Stimulated activated CD8-positive, alpha-beta memory T cell treated with anti-CD3 and anti-CD28 coated beads, Interleukin-12 subunit alpha, Interleukin-12 subunit beta, amount 100 ng/mL, for 4 hours (primary cell): ENCODE data around the gene EPB41L3.

Experiments
- DNase-seq: peaks from one replicate; pipeline ENCODE4 v3.0.0-alpha.2; 2020; ENCODE audit warnings: low read depth

EPB41L3 gene

GRCh38 chr18:5413447-5413846 is 130.3 kb downstream of the EPB41L3 start:
- no peak for DNase-seq

- DNase-seq: no peak
Measured at GRCh38 chr18:5410582-5410981, 133.2 kb downstream of the EPB41L3 start.

DNA sequence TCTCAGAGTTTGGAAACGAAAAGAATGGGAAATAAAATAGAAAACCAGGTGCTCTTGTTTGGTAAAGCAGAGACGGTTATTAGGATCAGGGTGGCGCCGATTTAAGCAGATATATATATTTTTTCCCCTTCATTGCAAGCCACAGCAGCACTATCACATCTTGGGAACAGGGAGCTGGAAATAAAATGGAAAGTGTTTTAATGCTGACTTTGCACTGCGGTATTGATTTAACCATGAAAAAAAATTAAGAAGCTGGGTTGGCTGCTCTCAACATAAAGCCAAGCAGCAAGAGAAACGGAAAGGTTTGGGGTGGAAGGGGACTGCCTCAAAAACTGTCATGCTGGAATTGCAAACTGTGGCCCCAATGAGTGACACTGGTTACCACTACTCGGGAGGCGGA is 145.5 kb downstream of the EPB41L3 start:
- no peak for DNase-seq

- DNase-seq: no peak
Measured at GRCh38 chr18:5397102-5397501, 146.7 kb downstream of the EPB41L3 start.

- no peak for DNase-seq
Measured at GRCh38 chr18:5395860-5396448, 147.8 kb downstream of the EPB41L3 start.

GRCh38 chr18:5393779-5394178 is 150.0 kb downstream of the EPB41L3 start:
- DNase-seq: no peak

DNA sequence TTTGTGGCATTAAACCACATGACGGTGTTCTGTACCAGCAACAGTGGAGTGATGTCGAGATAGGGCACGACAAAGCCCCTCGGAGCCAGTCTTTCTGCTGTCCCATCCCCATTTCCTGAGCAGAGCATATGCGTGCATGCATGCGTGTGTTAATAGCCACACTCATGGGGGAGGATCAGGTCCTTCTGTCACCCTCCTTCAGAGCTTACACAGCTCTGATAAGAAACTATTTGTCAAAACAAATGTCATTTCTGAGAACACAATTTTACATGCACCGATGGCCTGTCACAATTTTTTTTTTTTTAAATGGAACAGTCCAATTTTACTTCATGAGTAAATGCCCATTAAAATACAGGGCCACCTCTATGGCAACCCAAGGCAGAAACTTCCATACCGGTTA is 152.4 kb downstream of the EPB41L3 start:
- no peak for DNase-seq

- DNase-seq: no peak
Measured at GRCh38 chr18:5389356-5389755, 154.4 kb downstream of the EPB41L3 start.

- DNase-seq: no peak
Measured at GRCh38 chr18:5388896-5389295, 154.9 kb downstream of the EPB41L3 start.

DNA sequence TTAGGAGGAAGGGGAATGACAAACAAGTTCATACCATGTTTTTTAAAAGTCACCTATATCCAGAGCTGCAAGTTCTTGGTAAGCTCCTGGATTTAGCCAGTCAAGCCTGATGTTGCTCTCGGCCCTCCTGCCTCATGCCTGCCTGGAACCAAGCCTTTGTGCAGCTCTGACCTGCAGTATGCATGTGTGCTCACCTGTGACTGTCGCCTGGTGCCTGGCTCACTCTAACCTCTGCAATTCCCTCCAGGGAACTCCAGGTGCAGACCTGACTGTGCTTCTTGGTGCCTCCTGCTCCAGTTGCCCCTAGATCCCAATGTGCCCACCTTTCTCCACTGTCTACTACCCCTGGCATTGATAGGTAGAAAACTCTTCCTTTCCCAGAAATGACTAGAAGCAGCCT is 163.2 kb downstream of the EPB41L3 start:
- no peak for DNase-seq

GRCh38 chr18:5376986-5377385 is 166.8 kb downstream of the EPB41L3 start:
- DNase-seq: no peak

- DNase-seq: no peak
Measured at GRCh38 chr18:5370332-5370731, 173.5 kb downstream of the EPB41L3 start.

DNA sequence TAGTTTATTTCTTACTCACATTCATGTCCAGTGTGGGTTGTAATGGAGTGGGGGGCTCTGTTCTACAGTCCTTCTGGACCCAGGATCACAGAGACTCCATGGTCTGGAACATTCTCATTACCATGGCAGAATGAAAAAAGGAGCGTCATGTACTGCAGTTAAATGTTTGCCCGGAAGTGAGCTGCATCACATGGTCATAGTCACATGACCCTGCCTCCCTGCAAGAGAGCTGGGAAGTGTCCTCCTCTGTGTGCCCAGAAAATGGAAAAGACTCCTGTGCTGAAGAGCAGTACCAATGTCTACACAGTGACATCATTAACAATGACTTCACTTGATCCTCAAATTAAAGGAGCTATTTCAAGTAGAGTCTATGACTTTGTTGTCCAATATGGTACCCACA is 174.3 kb downstream of the EPB41L3 start:
- no peak for DNase-seq

- no peak for DNase-seq
Measured at GRCh38 chr18:5365443-5365842, 178.4 kb downstream of the EPB41L3 start.

- no peak for DNase-seq
Measured at GRCh38 chr18:5350636-5351035, 193.2 kb downstream of the EPB41L3 start.
